H1 (cell line): ENCODE data around the gene OR5B21. TPM values are rescaled to one million over a fixed set of nuclear protein-coding genes. Genes with fewer than 3 reads are reported as not detected.

Experiments
- CTCF ChIA-PET: fragments of 300-600 bp; sonication (Branson Sonifier 250); formaldehyde crosslinking; loops from one replicate; lab custom pipeline; 2021; ENCODE audit not compliant: partially characterized antibody; lab: Charles Lee
- POLR2A ChIA-PET: fragments of 300-600 bp; sonication (Branson Sonifier 250); formaldehyde crosslinking; loops from one replicate; lab custom pipeline; 2021; ENCODE audit warnings: inconsistent platforms; ENCODE audit not compliant: partially characterized antibody; lab: Charles Lee
- DNase-seq, 2 experiments: peaks; one replicate each; pipeline versions ENCODE4 v3.0.0 to v3.0.0-alpha.2; 2010 to 2022; ENCODE audit warnings: low spot score in 2 of 2, low read depth in 1 of 2, mixed read lengths in 1 of 2
- FAIRE-seq: peaks from 2 replicates; lab custom pipeline; 2011; peaks lifted over from hg19 to GRCh38; lab: Jason Lieb, UNC
- H2AFZ ChIP-seq: 2 replicates; pipeline ENCODE4 v1.8.1; 2012; ENCODE audit warnings: low read length, inconsistent platforms
- H2AK5ac ChIP-seq: 2 replicates; pipeline ENCODE4 v1.6.1; 2013; ENCODE audit warnings: low read depth, low read length
- H2BK120ac ChIP-seq: replicated peaks from 2 replicates; pipeline ENCODE3; 2013; ENCODE audit warnings: low read depth, low read length, inconsistent platforms
- H2BK12ac ChIP-seq: 2 replicates; pipeline ENCODE4 v1.6.1; 2013; ENCODE audit warnings: low read depth, low read length
- H2BK15ac ChIP-seq: 2 replicates; pipeline ENCODE4 v1.6.1; 2013; ENCODE audit warnings: low read length
- H2BK20ac ChIP-seq: 2 replicates; pipeline ENCODE4 v1.6.1; 2013; ENCODE audit warnings: low read length
- H2BK5ac ChIP-seq: 2 replicates; pipeline ENCODE4 v1.6.1; 2013; ENCODE audit warnings: low read depth, low read length
- H3K14ac ChIP-seq: 2 replicates; pipeline ENCODE4 v1.6.1; 2013; ENCODE audit warnings: inconsistent platforms; ENCODE audit not compliant: insufficient read length
- H3K18ac ChIP-seq: 2 replicates; pipeline ENCODE4 v1.6.1; 2013; ENCODE audit warnings: low read length; ENCODE audit errors: extremely low read depth
- H3K23ac ChIP-seq: 2 replicates; pipeline ENCODE4 v1.6.1; 2013; ENCODE audit warnings: inconsistent platforms; ENCODE audit not compliant: insufficient read length
- H3K23me2 ChIP-seq: 2 replicates; pipeline ENCODE4 v1.6.1; 2013; ENCODE audit warnings: low read depth, low read length
- H3K27ac ChIP-seq: 2 replicates; pipeline ENCODE4 v1.6.1; 2011; ENCODE audit warnings: low read depth, low read length, inconsistent platforms
- H3K27me3 ChIP-seq, 4 experiments: replicated peaks in 1 of 4; 1 replicate in 1 of 4; 2 replicates in 3 of 4; pipeline versions ENCODE4 v1.6.1 to v1.8.1; 2011 to 2013; ENCODE audit warnings: low read length in 3 of 4, mild to moderate bottlenecking in 3 of 4, inconsistent platforms in 2 of 4, mixed read lengths in 2 of 4, moderate library complexity in 1 of 4; ENCODE audit not compliant: control insufficient read depth in 3 of 4, insufficient read depth in 3 of 4; ENCODE audit errors: extremely low read depth in 1 of 4
- H3K36me3 ChIP-seq, 4 experiments: 2 replicates each; pipeline versions ENCODE4 v1.6.1 to v1.8.1; 2011 to 2013; ENCODE audit warnings: mild to moderate bottlenecking in 4 of 4, low read length in 3 of 4, moderate library complexity in 2 of 4, control low read depth in 1 of 4, inconsistent platforms in 1 of 4; ENCODE audit not compliant: insufficient read depth in 4 of 4, control insufficient read depth in 2 of 4
- H3K4ac ChIP-seq: replicated peaks from 2 replicates; pipeline ENCODE3; 2013; ENCODE audit warnings: low read length, low read depth, mixed read lengths, inconsistent platforms; ENCODE audit not compliant: insufficient read length
- H3K4me1 ChIP-seq, 4 experiments: replicated peaks in 1 of 4; 1 replicate in 1 of 4; 2 replicates in 3 of 4; pipeline versions ENCODE4 v1.6.1 to v1.8.1; 2011 to 2013; ENCODE audit warnings: low read length in 3 of 4, inconsistent platforms in 2 of 4, mixed read lengths in 1 of 4; ENCODE audit not compliant: insufficient read depth in 4 of 4, control insufficient read depth in 3 of 4
- H3K4me2 ChIP-seq, 2 experiments: 2 replicates each; pipeline versions ENCODE4 v1.6.1 to v1.8.1; 2011 to 2013; ENCODE audit warnings: low read depth in 2 of 2, low read length in 2 of 2, control low read depth in 1 of 2, inconsistent platforms in 1 of 2, mild to moderate bottlenecking in 1 of 2; ENCODE audit not compliant: insufficient read depth in 1 of 2
- H3K4me3 ChIP-seq, 4 experiments: fragments of 200-600, 300-600 bp in 1 of 4; sonication (generic), shearing (Covaris generic), sonication (Bioruptor Twin) in 1 of 4; 2 replicates each; pipeline versions ENCODE4 v1.5.1 to v1.8.1; 2011 to 2016; ENCODE audit warnings: low read length in 4 of 4, low read depth in 3 of 4, control low read depth in 2 of 4, inconsistent platforms in 2 of 4, mild to moderate bottlenecking in 2 of 4, mixed read lengths in 1 of 4, moderate library complexity in 1 of 4; ENCODE audit not compliant: insufficient read depth in 2 of 4; ENCODE audit errors: extremely low read depth in 1 of 4
- H3K56ac ChIP-seq: replicated peaks from 2 replicates; pipeline ENCODE3; 2013; ENCODE audit warnings: low read depth, mild to moderate bottlenecking, mixed read lengths, low read length, inconsistent platforms; ENCODE audit not compliant: insufficient read length
- H3K79me1 ChIP-seq: 2 replicates; pipeline ENCODE4 v1.6.1; 2013; ENCODE audit warnings: low read depth, low read length, control low read depth
- H3K79me2 ChIP-seq, 2 experiments: 2 replicates each; pipeline versions ENCODE4 v1.6.1 to v1.8.1; 2012 to 2013; ENCODE audit warnings: low read length in 2 of 2, mild to moderate bottlenecking in 2 of 2, inconsistent platforms in 1 of 2; ENCODE audit not compliant: insufficient read depth in 2 of 2, control insufficient read depth in 1 of 2
- H3K9ac ChIP-seq, 4 experiments: replicated peaks in 1 of 4; 1 replicate in 1 of 4; 2 replicates in 3 of 4; pipeline versions ENCODE4 v1.6.1 to v1.8.1; 2011 to 2013; ENCODE audit warnings: low read depth in 3 of 4, low read length in 3 of 4, control low read depth in 2 of 4, mild to moderate bottlenecking in 2 of 4, moderate library complexity in 2 of 4, inconsistent platforms in 1 of 4; ENCODE audit errors: extremely low read depth in 1 of 4
- H3K9me3 ChIP-seq, 2 experiments: 2 replicates each; pipeline versions ENCODE4 v1.6.1 to v1.8.1; 2012 to 2013; ENCODE audit warnings: mild to moderate bottlenecking in 2 of 2, moderate library complexity in 2 of 2, control low read depth in 1 of 2, inconsistent platforms in 1 of 2, low read depth in 1 of 2, low read length in 1 of 2, mixed read lengths in 1 of 2; ENCODE audit not compliant: insufficient read depth in 2 of 2
- H4K20me1 ChIP-seq, 2 experiments: replicated peaks in 1 of 2; 2 replicates each; pipeline versions ENCODE3 to v1.8.1; 2011 to 2013; ENCODE audit warnings: inconsistent platforms in 2 of 2, low read length in 2 of 2, mild to moderate bottlenecking in 1 of 2; ENCODE audit not compliant: insufficient read depth in 2 of 2, control insufficient read depth in 1 of 2
- H4K5ac ChIP-seq: 2 replicates; pipeline ENCODE4 v1.6.1; 2013; ENCODE audit warnings: low read length, low read depth, mixed read lengths, inconsistent platforms; ENCODE audit not compliant: insufficient read length
- H4K8ac ChIP-seq: 2 replicates; pipeline ENCODE4 v1.8.0; 2013; ENCODE audit warnings: mild to moderate bottlenecking, moderate library complexity, low read length, inconsistent platforms; ENCODE audit not compliant: insufficient read depth; ENCODE audit errors: extremely low read depth
- H4K91ac ChIP-seq: replicated peaks from 2 replicates; pipeline ENCODE3; 2013; ENCODE audit warnings: low read length, mixed read lengths, inconsistent platforms; ENCODE audit not compliant: insufficient read length
- CHD1 ChIP-seq: IDR thresholded peaks from 2 replicates; pipeline ENCODE4 v1.6.1; 2012; ENCODE audit warnings: low read depth, low read length, improper control_type of control experiment
- EP300 ChIP-seq, 2 experiments: IDR thresholded peaks; 1 replicate in 1 of 2; 2 replicates in 1 of 2; pipeline ENCODE4 v1.6.1; 2011 to 2012; ENCODE audit warnings: low read depth in 2 of 2, low read length in 2 of 2, mild to moderate bottlenecking in 2 of 2, borderline replicate concordance in 1 of 2, inconsistent platforms in 1 of 2, moderate library complexity in 1 of 2
- HDAC2 ChIP-seq, 2 experiments: fragments of 300-600 bp in 1 of 2; sonication (generic) in 1 of 2; IDR thresholded peaks; 2 replicates each; pipeline ENCODE4 v1.6.1; 2011 to 2012; ENCODE audit warnings: low read depth in 2 of 2, low read length in 2 of 2, mild to moderate bottlenecking in 2 of 2, moderate library complexity in 2 of 2, borderline replicate concordance in 1 of 2, inconsistent platforms in 1 of 2
- JUND ChIP-seq: IDR thresholded peaks from 2 replicates; pipeline ENCODE4 v1.6.1; 2011; ENCODE audit warnings: mild to moderate bottlenecking, improper control_type of control experiment, low read length
- MAX ChIP-seq: IDR thresholded peaks from 2 replicates; pipeline ENCODE4 v1.6.1; 2012; ENCODE audit warnings: inconsistent platforms
- RAD21 ChIP-seq, 2 experiments: IDR thresholded peaks in 1 of 2; conservative IDR thresholded peaks in 1 of 2; 2 replicates each; pipeline ENCODE4 v1.6.1; 2011; ENCODE audit warnings: low read depth in 2 of 2, low read length in 2 of 2, improper control_type of control experiment in 1 of 2, inconsistent platforms in 1 of 2, mild to moderate bottlenecking in 1 of 2, moderate library complexity in 1 of 2
- RXRA ChIP-seq: IDR thresholded peaks from 2 replicates; pipeline ENCODE4 v1.6.1; 2011; ENCODE audit warnings: low read depth, mild to moderate bottlenecking, low read length, moderate library complexity; ENCODE audit not compliant: insufficient read depth
- SAP30 ChIP-seq: fragments of 300-600 bp; sonication (generic); IDR thresholded peaks from 2 replicates; pipeline ENCODE4 v1.7.1; 2012; ENCODE audit warnings: low read length, moderate library complexity, mild to moderate bottlenecking, inconsistent platforms; ENCODE audit not compliant: insufficient read depth, insufficient replicate concordance
- SIRT6 ChIP-seq: IDR thresholded peaks from one replicate; pipeline ENCODE4 v1.7.1; 2012; ENCODE audit warnings: low read length, inconsistent platforms
- SP2 ChIP-seq: IDR thresholded peaks from 2 replicates; pipeline ENCODE4 v1.6.1; 2012; ENCODE audit warnings: mild to moderate bottlenecking, low read length, inconsistent platforms
- USF2 ChIP-seq: IDR thresholded peaks from 2 replicates; pipeline ENCODE4 v1.6.1; 2011; ENCODE audit warnings: low read length, improper control_type of control experiment
- WGBS, 2 experiments: shearing (Covaris generic) in 1 of 2; methylation state at CpG; one replicate each; pipeline versions ENCODE4 v1.1.6 to v1.1.7; 2013 to 2015; ENCODE audit warnings: low lambda C conversion rate in 2 of 2, mixed read lengths in 2 of 2, inconsistent platforms in 1 of 2, low coverage in 1 of 2, missing lambda C conversion rate in 1 of 2; ENCODE audit not compliant: insufficient replicate concordance in 2 of 2, insufficient coverage in 1 of 2, insufficient read length in 1 of 2; ENCODE audit errors: extremely low coverage in 1 of 2, missing lambda C conversion rate in 1 of 2; 5-methylcytosine and 5-hydroxymethylcytosine counted together
- polyA plus RNA-seq, 7 experiments: library from polyadenylated mRNA; depleted of rRNA in 3 of 7; stranded (reverse) in 5 of 7; unstranded in 2 of 7; fragments of >200 nt in 5 of 7; fragments of 200-250 nt in 2 of 7; gene quantifications; 1 replicate in 5 of 7; 2 replicates in 1 of 7; 4 replicates in 1 of 7; pipeline versions ENCODE4 v1.2.1 to v1.2.3, GENCODE V29; 2011 to 2013; ENCODE audit warnings: missing spikeins in 2 of 7, mixed read lengths in 2 of 7
- total RNA-seq: library from RNA; stranded (reverse); fragmentation: NEBNext Ultra II Directional; extraction: Animal tissue kit (Norgen Biotek cat#: 25700); gene quantifications from 2 replicates; pipeline ENCODE4 v1.2.1, GENCODE V29; 2021

Gene OR5B21
- total and polyA plus RNA-seq, 2 of the 8 experiments (the other 6 are each of a cell fraction or from before 2014, with no cell fraction given) = not detected

- no peak overlapping the region for H3K4me2 ChIP-seq
- CTCF ChIA-PET = interaction anchor here (1.0 to 2.3 kb wide), 3 partner anchors 13 to 709 kb away, joined by 4 to 8 read pairs (median 5); no protein-coding TSS in a partner anchor
- no peaks in the 10 kb centered on the region for H3K79me2 ChIP-seq
- no peak overlapping the region for H4K8ac ChIP-seq
- no peaks in the 10 kb centered on the region for H3K79me1 ChIP-seq
- peaks cover 0 to 13% of the 10 kb centered on the region in 2 experiments; a peak in 1 of 4 replicates for H3K9me3 ChIP-seq
- no peak overlapping the region for H4K5ac ChIP-seq
- no peak overlapping the region for H3K9ac ChIP-seq
- no peak overlapping the region for H2BK120ac ChIP-seq
- POLR2A ChIA-PET = no interaction called here
- H3K36me3 ChIP-seq = peaks cover 0 to 3% (median 0%) of the 10 kb centered on the region in 4 experiments; a peak in 1 of 8 replicates
- FAIRE-seq = no peak
- H2BK15ac ChIP-seq = no peak overlapping the region
- no peak overlapping the region for H3K14ac ChIP-seq
- no peak overlapping the region for H2AK5ac ChIP-seq
- H3K56ac ChIP-seq = no peak overlapping the region
- no peak overlapping the region for H3K27ac ChIP-seq
- no peak overlapping the region for H3K18ac ChIP-seq
- no peak overlapping the region for H2BK5ac ChIP-seq
- no peak for DNase-seq
- no peaks in the 10 kb centered on the region for H3K27me3 ChIP-seq
- H2BK12ac ChIP-seq = no peak overlapping the region
- H3K4ac ChIP-seq = no peak overlapping the region
- no peak overlapping the region for H4K91ac ChIP-seq
- no peak overlapping the region for H2BK20ac ChIP-seq
- no peak overlapping the region for H3K4me3 ChIP-seq
- 82% methylated on average over 6 of the region's 6 CpGs; no CpG with 5 or more reads in 1 of the 2 experiments for WGBS, 2 experiments
- no peaks in the 10 kb centered on the region for H4K20me1 ChIP-seq
- H3K4me1 ChIP-seq = peaks cover 0 to 3% (median 0%) of the 10 kb centered on the region in 4 experiments; a peak in 2 of 7 replicates
- no peaks in the 10 kb centered on the region for H3K23me2 ChIP-seq
- H2AFZ ChIP-seq = no peak overlapping the region
- H3K23ac ChIP-seq = no peak overlapping the region
- TF ChIP-seq SP2 (no peak), JUND (no peak), RAD21 (IDR thresholded peaks at IDR 0.05 in 1 of 2, conservative IDR thresholded peaks at IDR 0.05 in 1 of 2; ENCODE audit: low read depth in 2 of 2, low read length in 2 of 2) (no peak), SIRT6 (no peak), RXRA (no peak), HDAC2 (IDR thresholded peaks at IDR 0.05; ENCODE audit: borderline replicate concordance in 1 of 2, low read depth in 2 of 2, low read length in 2 of 2) (no peak), SAP30 (no peak), EP300 (IDR thresholded peaks at IDR 0.05; ENCODE audit: borderline replicate concordance in 1 of 2, low read depth in 2 of 2, low read length in 2 of 2) (no peak), CHD1 (no peak), USF2 (no peak), MAX (no peak)
Measured at GRCh38 chr11:58527429-58527828, 19.5 kb upstream of the OR5B21 start.
